ENCODE data around the gene PACRG.

GRCh38 chr6:162698440-162698839 lies 29.3 kb upstream of the PACRG start:
- TF ChIP-seq BHLHE40 (IDR thresholded peaks at IDR 0.05; ENCODE audit: low read depth, low read length) = no peak
- TF ChIP-seq POLR2A (IDR thresholded peaks at IDR 0.05; ENCODE audit: low read length) = no peak
- no peak for TF ChIP-seq PHF8 (IDR thresholded peaks at IDR 0.05; ENCODE audit: borderline replicate concordance, low read depth)
- no peak for TF ChIP-seq CTCF (IDR thresholded peaks at IDR 0.05)
